ENCODE results near the gene EFCAB13.

- TF ChIP-seq, protein P1, sequence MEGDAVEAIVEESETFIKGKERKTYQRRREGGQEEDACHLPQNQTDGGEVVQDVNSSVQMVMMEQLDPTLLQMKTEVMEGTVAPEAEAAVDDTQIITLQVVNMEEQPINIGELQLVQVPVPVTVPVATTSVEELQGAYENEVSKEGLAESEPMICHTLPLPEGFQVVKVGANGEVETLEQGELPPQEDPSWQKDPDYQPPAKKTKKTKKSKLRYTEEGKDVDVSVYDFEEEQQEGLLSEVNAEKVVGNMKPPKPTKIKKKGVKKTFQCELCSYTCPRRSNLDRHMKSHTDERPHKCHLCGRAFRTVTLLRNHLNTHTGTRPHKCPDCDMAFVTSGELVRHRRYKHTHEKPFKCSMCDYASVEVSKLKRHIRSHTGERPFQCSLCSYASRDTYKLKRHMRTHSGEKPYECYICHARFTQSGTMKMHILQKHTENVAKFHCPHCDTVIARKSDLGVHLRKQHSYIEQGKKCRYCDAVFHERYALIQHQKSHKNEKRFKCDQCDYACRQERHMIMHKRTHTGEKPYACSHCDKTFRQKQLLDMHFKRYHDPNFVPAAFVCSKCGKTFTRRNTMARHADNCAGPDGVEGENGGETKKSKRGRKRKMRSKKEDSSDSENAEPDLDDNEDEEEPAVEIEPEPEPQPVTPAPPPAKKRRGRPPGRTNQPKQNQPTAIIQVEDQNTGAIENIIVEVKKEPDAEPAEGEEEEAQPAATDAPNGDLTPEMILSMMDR (conservative IDR thresholded peaks at IDR 0.05; ENCODE audit: low read depth, low read length) = no peak
- no peak for TF ChIP-seq EZH2 (IDR thresholded peaks at IDR 0.05; ENCODE audit: low read length, unreplicated experiment)
Measured at GRCh38 chr17:47301161-47301560, 22.6 kb upstream of the EFCAB13 start.
